ENCODE results near the gene APOL6.
"Not testable (repeated sequence)": the region's sequence is repeated elsewhere in the genome, so short reads cannot be mapped to it uniquely, and the experiment has no call there.

Gene APOL6

DNA sequence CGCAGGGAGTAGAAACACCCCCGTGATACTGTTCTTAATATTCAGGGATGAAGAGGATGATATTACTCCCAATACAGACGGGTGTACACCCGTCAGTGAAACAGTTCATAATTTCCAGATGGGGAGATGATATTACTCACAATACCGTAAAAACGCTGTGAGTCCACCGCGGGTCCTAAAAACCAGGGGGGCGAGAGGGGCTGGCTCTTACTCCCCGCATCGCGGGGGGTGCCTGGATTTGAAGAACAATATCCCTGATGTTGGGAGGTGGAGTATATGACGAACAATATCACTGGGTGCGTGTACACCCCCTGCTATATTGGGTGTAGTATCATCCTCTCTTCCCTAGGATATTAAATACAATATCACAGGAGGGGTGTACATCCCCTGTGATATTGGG, 48.9 kb downstream of the APOL6 start:
- H3K27me3 ChIP-seq (ENCODE audit: insufficient read depth, poor library complexity, severe bottlenecking): no peaks in the 10 kb centered on the region
- no peak overlapping the region for H3K27ac ChIP-seq (ENCODE audit: poor library complexity, severe bottlenecking)
- no peaks in the 10 kb centered on the region for H3K36me3 ChIP-seq (ENCODE audit: low read depth)
- no peak for DNase-seq (ENCODE audit: low spot score)
- H3K9me3 ChIP-seq (ENCODE audit: severe bottlenecking): no peaks in the 10 kb centered on the region
- TF ChIP-seq, protein P1, sequence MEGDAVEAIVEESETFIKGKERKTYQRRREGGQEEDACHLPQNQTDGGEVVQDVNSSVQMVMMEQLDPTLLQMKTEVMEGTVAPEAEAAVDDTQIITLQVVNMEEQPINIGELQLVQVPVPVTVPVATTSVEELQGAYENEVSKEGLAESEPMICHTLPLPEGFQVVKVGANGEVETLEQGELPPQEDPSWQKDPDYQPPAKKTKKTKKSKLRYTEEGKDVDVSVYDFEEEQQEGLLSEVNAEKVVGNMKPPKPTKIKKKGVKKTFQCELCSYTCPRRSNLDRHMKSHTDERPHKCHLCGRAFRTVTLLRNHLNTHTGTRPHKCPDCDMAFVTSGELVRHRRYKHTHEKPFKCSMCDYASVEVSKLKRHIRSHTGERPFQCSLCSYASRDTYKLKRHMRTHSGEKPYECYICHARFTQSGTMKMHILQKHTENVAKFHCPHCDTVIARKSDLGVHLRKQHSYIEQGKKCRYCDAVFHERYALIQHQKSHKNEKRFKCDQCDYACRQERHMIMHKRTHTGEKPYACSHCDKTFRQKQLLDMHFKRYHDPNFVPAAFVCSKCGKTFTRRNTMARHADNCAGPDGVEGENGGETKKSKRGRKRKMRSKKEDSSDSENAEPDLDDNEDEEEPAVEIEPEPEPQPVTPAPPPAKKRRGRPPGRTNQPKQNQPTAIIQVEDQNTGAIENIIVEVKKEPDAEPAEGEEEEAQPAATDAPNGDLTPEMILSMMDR (IDR thresholded peaks at IDR 0.05; ENCODE audit: poor library complexity, severe bottlenecking): no peak
- no peak for ATAC-seq (ENCODE audit: low read depth)
- no peak overlapping the region for H3K4me3 ChIP-seq (ENCODE audit: severe bottlenecking)
- no peaks in the 10 kb centered on the region for H3K4me1 ChIP-seq (ENCODE audit: insufficient read depth, poor library complexity, severe bottlenecking)

GRCh38 chr22:35699852-35700251, 51.6 kb downstream of the APOL6 start:
- not testable (repeated sequence) for DNase-seq (ENCODE audit: low spot score); H3K36me3 ChIP-seq (ENCODE audit: low read depth); H3K27me3 ChIP-seq (ENCODE audit: insufficient read depth, poor library complexity, severe bottlenecking); H3K9me3 ChIP-seq (ENCODE audit: severe bottlenecking); ATAC-seq (ENCODE audit: low read depth); H3K4me1 ChIP-seq (ENCODE audit: insufficient read depth, poor library complexity, severe bottlenecking); H3K27ac ChIP-seq (ENCODE audit: poor library complexity, severe bottlenecking); H3K4me3 ChIP-seq (ENCODE audit: severe bottlenecking)

DNA sequence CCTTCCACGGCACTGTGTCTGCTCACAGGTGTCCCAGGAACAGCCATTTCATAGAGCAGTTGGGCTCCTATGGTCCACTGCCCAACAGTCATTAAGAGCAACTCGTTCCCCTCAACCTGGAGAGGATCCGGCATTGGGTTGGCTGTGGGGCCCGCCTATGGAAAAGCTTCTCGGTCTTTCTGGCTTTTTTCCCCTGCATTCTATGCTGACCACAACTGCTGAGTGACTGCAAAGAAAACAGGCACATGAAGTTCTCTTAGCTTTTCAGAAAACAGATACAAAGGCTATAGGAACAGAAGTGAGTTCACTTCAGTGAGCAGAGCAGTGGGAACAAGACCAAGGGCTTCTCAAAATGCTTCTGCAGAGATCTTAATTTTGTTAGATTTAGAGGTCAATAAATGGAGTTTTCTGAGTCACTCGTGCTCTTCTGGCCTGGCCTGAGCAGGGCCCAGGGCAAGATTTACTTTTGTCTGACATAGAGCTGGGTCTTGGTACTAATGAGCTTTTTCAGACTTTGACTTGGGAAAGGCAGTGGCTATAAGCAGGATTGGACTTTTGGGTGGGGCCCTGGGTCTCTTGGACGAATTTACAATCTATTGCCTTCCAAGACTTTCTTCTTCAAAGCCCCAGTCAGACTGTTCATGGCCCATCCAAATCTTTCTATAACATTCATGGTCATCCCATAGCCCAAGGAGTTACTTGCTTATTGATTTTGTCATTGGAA, 55.8 kb downstream of the APOL6 start:
- TF ChIP-seq, protein P1 (IDR thresholded peaks at IDR 0.05; ENCODE audit: poor library complexity, severe bottlenecking): no peak
- H3K9me3 ChIP-seq (ENCODE audit: severe bottlenecking): no peaks in the 10 kb centered on the region
- peaks cover 6% of the 10 kb centered on the region for H3K4me1 ChIP-seq (ENCODE audit: insufficient read depth, poor library complexity, severe bottlenecking)
- H3K36me3 ChIP-seq (ENCODE audit: low read depth): no peaks in the 10 kb centered on the region
- no peak overlapping the region for H3K27ac ChIP-seq (ENCODE audit: poor library complexity, severe bottlenecking)
- ATAC-seq (ENCODE audit: low read depth): no peak
- no peaks in the 10 kb centered on the region for H3K27me3 ChIP-seq (ENCODE audit: insufficient read depth, poor library complexity, severe bottlenecking)
- H3K4me3 ChIP-seq (ENCODE audit: severe bottlenecking): no peak overlapping the region
- DNase-seq (ENCODE audit: low spot score): no peak

- DNase-seq (ENCODE audit: low spot score) (no peak), ATAC-seq (ENCODE audit: low read depth) (peak; percentile 96)
- TF ChIP-seq, protein P1 (IDR thresholded peaks at IDR 0.05; ENCODE audit: poor library complexity, severe bottlenecking): no peak
- Histone ChIP-seq H3K4me1 (ENCODE audit: insufficient read depth, poor library complexity, severe bottlenecking) (peaks cover 6% of the 10 kb centered on the region), H3K27me3 (ENCODE audit: insufficient read depth, poor library complexity, severe bottlenecking) (no peaks in the 10 kb centered on the region), H3K4me3 (ENCODE audit: severe bottlenecking) (no peak overlapping the region), H3K9me3 (ENCODE audit: severe bottlenecking) (no peaks in the 10 kb centered on the region), H3K27ac (ENCODE audit: poor library complexity, severe bottlenecking) (peak overlapping the region; percentile 52), H3K36me3 (ENCODE audit: low read depth) (no peaks in the 10 kb centered on the region)
Observed at GRCh38 chr22:35705141-35705540, 56.9 kb downstream of the APOL6 start.

DNA sequence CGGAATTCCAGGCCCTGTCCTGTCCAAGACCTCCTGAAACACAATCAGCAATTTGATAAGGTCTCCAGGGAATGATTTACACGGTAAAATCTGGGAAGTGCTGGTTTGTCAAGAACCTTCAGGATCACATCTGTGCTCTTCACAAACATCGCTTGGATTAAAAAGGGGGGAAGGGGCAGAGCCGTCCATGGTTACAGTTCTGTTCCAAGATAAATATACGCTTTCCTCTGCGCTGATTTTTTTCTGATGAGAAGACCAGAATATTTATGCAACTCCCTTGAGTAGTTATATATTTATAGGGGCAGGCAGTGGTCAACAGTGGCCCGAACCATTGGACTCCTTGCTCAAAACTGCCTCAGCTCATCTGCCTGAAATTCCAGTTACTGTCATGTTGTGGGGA, 60.2 kb downstream of the APOL6 start:
- no peak overlapping the region for H3K27ac ChIP-seq (ENCODE audit: poor library complexity, severe bottlenecking)
- no peaks in the 10 kb centered on the region for H3K9me3 ChIP-seq (ENCODE audit: severe bottlenecking)
- no peak for ATAC-seq (ENCODE audit: low read depth)
- H3K4me1 ChIP-seq (ENCODE audit: insufficient read depth, poor library complexity, severe bottlenecking): peaks cover 6% of the 10 kb centered on the region
- H3K36me3 ChIP-seq (ENCODE audit: low read depth): no peaks in the 10 kb centered on the region
- TF ChIP-seq, protein P1 (IDR thresholded peaks at IDR 0.05; ENCODE audit: poor library complexity, severe bottlenecking): no peak
- H3K4me3 ChIP-seq (ENCODE audit: severe bottlenecking): no peak overlapping the region
- no peak for DNase-seq (ENCODE audit: low spot score)
- no peaks in the 10 kb centered on the region for H3K27me3 ChIP-seq (ENCODE audit: insufficient read depth, poor library complexity, severe bottlenecking)

Measured in RWPE2 (cell line).